BJ (cell line): Measurements from ENCODE around the gene DMBX1. TPM values are rescaled to one million over a fixed set of nuclear protein-coding genes. Genes with fewer than 3 reads are reported as not detected.

Source experiments
- CTCF ChIA-PET: fragments of 350-600 bp; formaldehyde crosslinking; extraction: SDS; loops from one replicate; lab custom pipeline; 2021; ENCODE audit warnings: antibody characterized with exemption, inconsistent platforms; lab: Yijun Ruan, JAX
- POLR2A ChIA-PET: fragments of 300-600 bp; sonication (Branson Sonifier 250); formaldehyde crosslinking; extraction: SDS; loops from one replicate; lab custom pipeline; 2021; ENCODE audit warnings: antibody characterized with exemption; lab: Charles Lee
- DNase-seq: peaks from one replicate; pipeline ENCODE4 v3.0.0-alpha.2; 2011; ENCODE audit warnings: low read depth
- H3K27me3 ChIP-seq: 2 replicates; pipeline ENCODE4 v1.6.0; 2011; ENCODE audit warnings: low read length; ENCODE audit not compliant: control insufficient read depth, insufficient read depth
- H3K36me3 ChIP-seq: 2 replicates; pipeline ENCODE4 v1.5.1; 2011; ENCODE audit warnings: low read length; ENCODE audit not compliant: control insufficient read depth, insufficient read depth
- H3K4me3 ChIP-seq: 2 replicates; pipeline ENCODE4 v1.5.1; 2011; ENCODE audit warnings: low read depth, mild to moderate bottlenecking, control low read depth, low read length
- polyA plus RNA-seq: library from polyadenylated mRNA; depleted of rRNA; stranded (reverse); fragments of >200 nt; gene quantifications from 2 replicates; pipeline ENCODE4 v1.2.3, GENCODE V29; 2011
- TF ChIP-seq, protein P1 (sequence below): IDR thresholded peaks from 2 replicates; pipeline ENCODE4 v1.5.1; 2011; ENCODE audit warnings: low read depth, mild to moderate bottlenecking, control low read depth, inconsistent platforms, low read length, moderate library complexity; ENCODE audit not compliant: insufficient read depth

The DMBX1 gene
- polyA plus RNA-seq, 1 experiment, result not detected

DNA sequence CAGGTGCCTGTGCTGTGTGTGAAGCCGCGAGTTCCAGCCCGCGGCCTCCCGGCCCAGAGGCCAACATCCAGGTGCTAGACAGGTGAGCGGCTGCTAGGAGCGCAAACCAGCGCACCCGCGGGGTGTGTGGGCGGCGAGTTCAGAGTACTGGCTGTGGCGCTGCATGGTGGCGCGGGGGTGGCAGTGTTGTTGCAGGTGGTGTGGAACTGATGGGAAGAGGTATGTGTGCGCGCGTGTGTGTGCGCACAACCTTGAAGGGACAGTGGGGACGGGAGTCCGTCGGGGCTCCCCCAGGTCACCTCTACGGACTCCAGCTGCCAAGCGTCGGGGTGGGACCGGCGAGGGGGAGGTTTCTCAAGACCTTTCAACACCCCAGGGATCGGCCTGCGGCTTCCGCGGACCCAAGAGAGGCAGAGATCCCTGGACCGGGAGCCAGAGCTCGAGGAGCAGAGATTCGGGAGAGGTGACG lies 433 bp upstream of the DMBX1 start:
- peaks cover 74% of the 10 kb centered on the region for H3K27me3 ChIP-seq
- POLR2A ChIA-PET, result no interaction called here
- no peak overlapping the region for H3K4me3 ChIP-seq

DNA sequence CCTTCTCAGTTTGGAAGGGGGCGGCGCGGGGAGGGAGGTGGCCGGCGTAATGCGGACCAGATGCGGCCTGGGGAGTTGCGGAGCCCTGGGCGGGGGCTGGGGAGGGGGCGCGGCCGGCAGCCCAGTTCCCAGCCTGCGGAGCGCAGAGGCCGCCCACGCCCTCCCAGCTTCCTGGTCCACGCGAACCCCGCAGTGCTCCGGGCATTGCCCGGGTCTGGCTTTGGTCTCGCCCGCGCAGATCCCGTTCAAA lies 695 bp downstream of the DMBX1 start:
- H3K36me3 ChIP-seq, result no peaks in the 10 kb centered on the region
- CTCF ChIA-PET, result interaction anchor here (2.5 kb wide), 1 partner anchor 38 kb away, joined by 8 read pairs; no protein-coding TSS in a partner anchor
- H3K4me3 ChIP-seq, result no peak overlapping the region
- DNase-seq, result no peak
- TF ChIP-seq, protein P1, sequence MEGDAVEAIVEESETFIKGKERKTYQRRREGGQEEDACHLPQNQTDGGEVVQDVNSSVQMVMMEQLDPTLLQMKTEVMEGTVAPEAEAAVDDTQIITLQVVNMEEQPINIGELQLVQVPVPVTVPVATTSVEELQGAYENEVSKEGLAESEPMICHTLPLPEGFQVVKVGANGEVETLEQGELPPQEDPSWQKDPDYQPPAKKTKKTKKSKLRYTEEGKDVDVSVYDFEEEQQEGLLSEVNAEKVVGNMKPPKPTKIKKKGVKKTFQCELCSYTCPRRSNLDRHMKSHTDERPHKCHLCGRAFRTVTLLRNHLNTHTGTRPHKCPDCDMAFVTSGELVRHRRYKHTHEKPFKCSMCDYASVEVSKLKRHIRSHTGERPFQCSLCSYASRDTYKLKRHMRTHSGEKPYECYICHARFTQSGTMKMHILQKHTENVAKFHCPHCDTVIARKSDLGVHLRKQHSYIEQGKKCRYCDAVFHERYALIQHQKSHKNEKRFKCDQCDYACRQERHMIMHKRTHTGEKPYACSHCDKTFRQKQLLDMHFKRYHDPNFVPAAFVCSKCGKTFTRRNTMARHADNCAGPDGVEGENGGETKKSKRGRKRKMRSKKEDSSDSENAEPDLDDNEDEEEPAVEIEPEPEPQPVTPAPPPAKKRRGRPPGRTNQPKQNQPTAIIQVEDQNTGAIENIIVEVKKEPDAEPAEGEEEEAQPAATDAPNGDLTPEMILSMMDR, result no peak
- POLR2A ChIA-PET, result no interaction called here
- peaks cover 76% of the 10 kb centered on the region for H3K27me3 ChIP-seq

More for the DNA sequence above, 433 bp upstream of the DMBX1 start:
- TF ChIP-seq, protein P1, result no peak
- DNase-seq, result no peak
- no peaks in the 10 kb centered on the region for H3K36me3 ChIP-seq
- CTCF ChIA-PET, result interaction anchor here (1.0 kb wide), 1 partner anchor 8 kb away, joined by 3 read pairs; no protein-coding TSS in a partner anchor

DNA sequence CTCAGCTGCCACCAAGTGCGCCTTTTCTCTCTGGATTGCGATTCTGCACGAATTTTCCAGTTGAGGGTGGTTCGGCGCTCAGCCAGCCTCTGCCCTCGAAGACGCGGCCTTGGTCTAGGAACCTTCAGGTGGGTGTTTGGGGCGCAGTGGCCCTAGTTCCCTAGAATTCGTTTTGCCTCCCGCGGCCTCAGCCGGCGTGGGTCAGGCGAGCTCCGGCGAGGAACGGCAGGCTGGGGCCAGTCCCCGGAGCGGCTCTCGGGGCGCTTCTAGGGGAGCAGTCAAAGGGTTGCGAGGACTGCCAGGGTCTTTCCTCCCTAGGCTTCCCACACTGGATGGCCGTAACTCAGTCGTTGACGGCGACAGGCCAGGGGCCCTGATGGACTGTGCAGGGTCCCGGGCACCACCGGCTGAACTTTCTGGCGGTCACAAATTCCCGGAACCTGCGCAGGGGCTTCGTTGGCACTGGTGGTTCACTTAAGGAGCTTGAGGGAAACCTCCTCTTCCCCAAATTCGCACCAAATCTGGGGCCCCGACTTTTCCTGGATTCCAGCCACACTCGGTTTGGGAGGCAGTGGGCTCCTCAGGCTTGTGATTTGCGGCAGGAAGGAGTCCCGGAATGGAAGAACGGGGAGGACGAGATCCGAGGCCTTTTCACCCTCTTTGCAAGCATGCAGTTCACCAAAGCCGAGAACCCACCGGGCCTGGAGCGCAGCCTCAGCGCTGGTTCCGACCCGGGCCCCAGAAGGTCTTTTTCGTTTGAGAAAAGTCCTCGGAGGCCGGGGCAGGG lies 1.2 kb downstream of the DMBX1 start:
- Histone ChIP-seq H3K27me3 (peaks cover 80% of the 10 kb centered on the region), H3K36me3 (no peaks in the 10 kb centered on the region), H3K4me3 (no peak overlapping the region)
- no peak for DNase-seq
- ChIA-PET POLR2A (no interaction called here), CTCF (interaction anchor here (2.5 kb wide), 1 partner anchor 38 kb away, joined by 8 read pairs; no protein-coding TSS in a partner anchor)
- TF ChIP-seq, protein P1, result no peak

DNA sequence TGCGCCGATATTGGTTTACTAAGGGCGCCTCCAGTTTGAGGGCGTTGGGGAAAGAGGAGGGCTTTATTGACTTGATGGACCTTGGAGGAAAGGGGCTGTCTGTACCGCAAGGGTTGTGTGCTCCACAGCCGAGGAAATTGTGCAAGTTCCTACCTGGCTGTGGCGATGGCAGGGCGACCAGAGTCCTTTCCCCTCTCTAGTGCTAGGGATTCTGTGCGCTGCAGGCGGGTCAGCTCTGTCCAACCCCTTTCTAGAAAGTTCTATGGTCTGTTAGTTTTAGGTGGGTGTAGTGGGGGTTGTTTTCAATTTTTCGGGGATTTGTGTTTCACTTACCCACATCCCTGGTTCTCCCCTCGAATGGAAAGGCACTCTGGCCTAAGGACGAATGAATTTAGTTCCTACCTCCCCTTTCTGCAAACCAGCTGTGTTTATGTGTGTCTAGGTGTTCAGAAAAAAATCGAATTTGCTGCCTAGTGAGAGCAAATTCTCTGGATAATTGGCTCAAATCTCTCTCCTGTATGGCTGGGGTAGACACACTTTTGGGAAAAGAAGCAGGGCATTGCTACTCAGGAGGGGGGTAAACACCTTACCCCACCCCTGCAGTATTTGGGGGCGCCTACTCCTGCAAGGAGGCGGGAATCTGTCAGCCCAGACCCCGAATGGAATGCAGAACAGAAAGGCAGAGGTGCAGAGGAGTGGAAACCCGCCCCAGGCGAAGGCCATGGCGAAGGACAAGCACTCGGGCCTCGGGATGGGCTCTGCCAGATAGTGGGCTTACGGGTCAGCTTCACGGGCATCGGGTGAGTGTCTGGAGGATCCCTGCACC lies 2.0 kb downstream of the DMBX1 start:
- Histone ChIP-seq H3K27me3 (peaks cover 82% of the 10 kb centered on the region), H3K4me3 (no peak overlapping the region), H3K36me3 (no peaks in the 10 kb centered on the region)
- CTCF ChIA-PET, result interaction anchor here (1.3 to 2.5 kb wide), 2 partner anchors 14 to 37 kb away, joined by 3 to 8 read pairs; no protein-coding TSS in a partner anchor
- no peak for DNase-seq
- POLR2A ChIA-PET, result no interaction called here
- TF ChIP-seq, protein P1, result no peak

DNA sequence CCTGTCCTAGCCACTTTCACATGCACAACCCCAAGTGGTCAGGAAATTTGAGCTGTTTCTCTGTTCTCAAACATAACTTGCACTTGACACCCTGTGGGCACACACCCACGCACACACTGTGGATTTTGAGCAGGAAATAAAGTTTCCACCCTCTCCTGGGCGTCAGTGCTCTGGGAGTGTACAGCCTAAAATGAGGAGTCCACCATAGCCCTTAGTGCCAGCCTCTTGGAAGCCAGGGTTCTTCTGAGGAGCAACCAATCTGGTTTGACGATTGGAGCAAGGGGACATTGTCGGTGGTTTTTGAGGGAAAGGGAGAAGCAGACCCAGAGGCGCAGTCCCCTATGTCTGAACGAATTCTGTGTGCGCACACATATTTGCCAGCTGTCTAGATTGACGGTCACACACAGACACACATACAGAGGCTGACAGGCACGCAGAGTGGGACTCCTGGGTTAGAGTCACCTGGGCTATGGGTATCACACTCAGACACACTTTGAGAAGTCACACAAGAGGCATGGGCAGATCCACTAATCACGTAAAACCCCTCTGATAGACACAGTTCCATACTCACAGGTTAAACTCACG lies 2.7 kb downstream of the DMBX1 start:
- ChIA-PET POLR2A (no interaction called here), CTCF (interaction anchor here (0.8 to 2.5 kb wide), 3 partner anchors 14 to 56 kb away, joined by 3 to 8 read pairs (median 4); no protein-coding TSS in a partner anchor)
- no peak for DNase-seq
- Histone ChIP-seq H3K4me3 (no peak overlapping the region), H3K36me3 (no peaks in the 10 kb centered on the region), H3K27me3 (peaks cover 79% of the 10 kb centered on the region)
- TF ChIP-seq, protein P1, result no peak
